DND-41 (cell line): ENCODE results near the gene NBL1.

Experiments
- CTCF ChIP-seq: IDR thresholded peaks from 2 replicates; pipeline ENCODE4 v1.5.1; 2012; ENCODE audit warnings: borderline replicate concordance, low read length, moderate library complexity, mild to moderate bottlenecking; ENCODE audit not compliant: poor library complexity, severe bottlenecking; ENCODE audit errors: extremely low read depth
- EZH2 ChIP-seq: IDR thresholded peaks from 3 replicates; pipeline ENCODE4 v1.6.1; 2012; ENCODE audit warnings: borderline replicate concordance, low read depth, mild to moderate bottlenecking, moderate library complexity, low read length, inconsistent platforms; ENCODE audit not compliant: severe bottlenecking

- no peak for TF ChIP-seq CTCF
- TF ChIP-seq EZH2 = no peak
Measured at GRCh38 chr1:19665186-19665495, 21.0 kb downstream of the NBL1 start.
